Liver (tissue), 3 donors: Measurements from ENCODE around the gene ZNF80.

Experiments used
- GABPA ChIP-seq, 2 donors: IDR thresholded peaks in 1 of 2; conservative IDR thresholded peaks in 1 of 2; 2 replicates each; pipeline ENCODE4 v1.6.1; 2016; ENCODE audit warnings: antibody characterized with exemption in 2 of 2, mild to moderate bottlenecking in 1 of 2, moderate library complexity in 1 of 2
- JUND ChIP-seq, 2 donors: IDR thresholded peaks; 2 replicates each; pipeline ENCODE4 v1.6.1; 2016; ENCODE audit warnings: antibody characterized with exemption in 2 of 2
- RAD21 ChIP-seq, 2 donors: IDR thresholded peaks; 2 replicates each; pipeline ENCODE4 v1.6.1; 2016; ENCODE audit warnings: antibody characterized with exemption in 2 of 2, mild to moderate bottlenecking in 2 of 2
- TAF1 ChIP-seq: conservative IDR thresholded peaks from 2 replicates; pipeline ENCODE4 v1.6.1; 2016; ENCODE audit warnings: antibody characterized with exemption, mild to moderate bottlenecking
- TF ChIP-seq, protein P1 (sequence below): fragments of 150-350 bp; IDR thresholded peaks from 2 replicates; pipeline ENCODE4 v1.5.1; 2017; ENCODE audit warnings: improper control_type of control experiment, low read depth, low read length; ENCODE audit not compliant: missing input control
- TF ChIP-seq, protein P2 (sequence below): IDR thresholded peaks from 2 replicates; pipeline ENCODE4 v1.6.1; 2016; ENCODE audit warnings: antibody characterized with exemption
- donor health status: healthy.
- donor health status: healthy.

DNA sequence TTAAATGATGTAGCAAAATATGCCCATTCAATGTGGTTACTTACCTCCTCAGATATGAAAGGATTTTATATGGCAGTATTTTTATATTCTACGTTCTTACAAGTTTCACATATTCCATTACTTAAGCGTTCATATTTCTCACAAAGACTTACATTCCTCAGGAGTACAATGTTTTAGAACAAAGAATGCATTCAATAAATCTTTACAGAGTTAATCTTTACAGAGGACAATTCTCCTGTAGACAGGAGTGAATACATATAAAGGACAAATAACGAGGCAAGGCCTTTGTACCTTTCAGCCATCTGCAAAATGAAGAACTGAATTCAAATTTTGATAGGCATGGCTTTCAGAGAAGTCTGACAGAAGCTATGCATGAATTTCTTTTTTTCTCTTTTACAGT lies 1.9 kb downstream of the ZNF80 start:
- TF ChIP-seq, protein P1, sequence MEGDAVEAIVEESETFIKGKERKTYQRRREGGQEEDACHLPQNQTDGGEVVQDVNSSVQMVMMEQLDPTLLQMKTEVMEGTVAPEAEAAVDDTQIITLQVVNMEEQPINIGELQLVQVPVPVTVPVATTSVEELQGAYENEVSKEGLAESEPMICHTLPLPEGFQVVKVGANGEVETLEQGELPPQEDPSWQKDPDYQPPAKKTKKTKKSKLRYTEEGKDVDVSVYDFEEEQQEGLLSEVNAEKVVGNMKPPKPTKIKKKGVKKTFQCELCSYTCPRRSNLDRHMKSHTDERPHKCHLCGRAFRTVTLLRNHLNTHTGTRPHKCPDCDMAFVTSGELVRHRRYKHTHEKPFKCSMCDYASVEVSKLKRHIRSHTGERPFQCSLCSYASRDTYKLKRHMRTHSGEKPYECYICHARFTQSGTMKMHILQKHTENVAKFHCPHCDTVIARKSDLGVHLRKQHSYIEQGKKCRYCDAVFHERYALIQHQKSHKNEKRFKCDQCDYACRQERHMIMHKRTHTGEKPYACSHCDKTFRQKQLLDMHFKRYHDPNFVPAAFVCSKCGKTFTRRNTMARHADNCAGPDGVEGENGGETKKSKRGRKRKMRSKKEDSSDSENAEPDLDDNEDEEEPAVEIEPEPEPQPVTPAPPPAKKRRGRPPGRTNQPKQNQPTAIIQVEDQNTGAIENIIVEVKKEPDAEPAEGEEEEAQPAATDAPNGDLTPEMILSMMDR, result no peak
- TF ChIP-seq JUND (IDR thresholded peaks at IDR 0.05), result no peak
- no peak for TF ChIP-seq TAF1
- TF ChIP-seq, protein P2, sequence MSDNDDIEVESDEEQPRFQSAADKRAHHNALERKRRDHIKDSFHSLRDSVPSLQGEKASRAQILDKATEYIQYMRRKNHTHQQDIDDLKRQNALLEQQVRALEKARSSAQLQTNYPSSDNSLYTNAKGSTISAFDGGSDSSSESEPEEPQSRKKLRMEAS, result no peak
- no peak for TF ChIP-seq RAD21 (IDR thresholded peaks at IDR 0.05)
- TF ChIP-seq GABPA (IDR thresholded peaks at IDR 0.05 in 1 of 2, conservative IDR thresholded peaks at IDR 0.05 in 1 of 2), result no peak
